ENCODE measurements around the gene CROCC2. TPM values are rescaled to one million over a fixed set of nuclear protein-coding genes. Genes with fewer than 3 reads are reported as not detected.

CROCC2 gene
- total and polyA plus RNA-seq, 3 experiments from 2014 or later = not detected

- H3K9me3 Mint-ChIP-seq = peaks cover 8 to 25% (median 21%) of the 10 kb centered on the region in 5 donors
- Histone ChIP-seq H3K27me3 (ENCODE audit: insufficient read depth, low read length, poor library complexity, severe bottlenecking) (no peaks in the 10 kb centered on the region), H3K4me1 (ENCODE audit: insufficient read depth, low read length) (no peaks in the 10 kb centered on the region), H3K9me3 (ENCODE audit: low read length) (no peaks in the 10 kb centered on the region), H3K36me3 (ENCODE audit: insufficient read depth, low read length) (no peaks in the 10 kb centered on the region), H3K4me3 (ENCODE audit: low read length) (no peak overlapping the region), H3K27ac (ENCODE audit: low read depth, low read length) (no peak overlapping the region)
- no peak overlapping the region for H3K4me3 Mint-ChIP-seq
- H3K27ac Mint-ChIP-seq = no peak overlapping the region
- peaks cover 1 to 8% of the 10 kb centered on the region in 2 donors for H3K27me3 Mint-ChIP-seq
- POLR2A ChIA-PET = no interaction called here
- H3K4me1 Mint-ChIP-seq = peaks cover 0 to 5% (median 0%) of the 10 kb centered on the region in 3 donors
- DNase-seq = no peak
- H3K36me3 Mint-ChIP-seq = peaks cover 1 to 15% (median 2%) of the 10 kb centered on the region in 3 donors
- CTCF ChIA-PET = no interaction called here
Observed at GRCh38 chr2:241030883-241031282, 124.7 kb downstream of the CROCC2 start.

GRCh38 chr2:241031436-241032165, 125.5 kb downstream of the CROCC2 start:
- ChIA-PET CTCF (no interaction called here), POLR2A (no interaction called here)
- Histone ChIP-seq H3K4me1 (ENCODE audit: insufficient read depth, low read length) (no peaks in the 10 kb centered on the region), H3K36me3 (ENCODE audit: insufficient read depth, low read length) (no peaks in the 10 kb centered on the region), H3K4me3 (ENCODE audit: low read length) (no peak overlapping the region), H3K27ac (ENCODE audit: low read depth, low read length) (no peak overlapping the region), H3K9me3 (ENCODE audit: low read length) (no peaks in the 10 kb centered on the region), H3K27me3 (ENCODE audit: insufficient read depth, low read length, poor library complexity, severe bottlenecking) (no peaks in the 10 kb centered on the region)
- no peak overlapping the region for H3K4me3 Mint-ChIP-seq
- H3K9me3 Mint-ChIP-seq = peaks cover 4 to 19% (median 16%) of the 10 kb centered on the region in 5 donors
- peaks cover 1 to 4% of the 10 kb centered on the region in 2 donors for H3K27me3 Mint-ChIP-seq
- H3K36me3 Mint-ChIP-seq = peaks cover 0 to 11% (median 1%) of the 10 kb centered on the region in 3 donors
- DNase-seq = no peak
- H3K27ac Mint-ChIP-seq = peak overlapping the region in 1 of 8 donors; percentile 76
- peaks cover 0 to 8% (median 2%) of the 10 kb centered on the region in 3 donors for H3K4me1 Mint-ChIP-seq

- peak overlapping the region in 6 of 8 donors; percentile 17 to 68 (median 40) for H3K27ac Mint-ChIP-seq
- DNase-seq = no peak
- H3K9me3 Mint-ChIP-seq = peaks cover 0 to 3% (median under 1%) of the 10 kb centered on the region in 5 donors
- Histone ChIP-seq H3K27ac (ENCODE audit: low read depth, low read length) (no peak overlapping the region), H3K36me3 (ENCODE audit: insufficient read depth, low read length) (no peaks in the 10 kb centered on the region), H3K4me1 (ENCODE audit: insufficient read depth, low read length) (peaks cover 14% of the 10 kb centered on the region), H3K9me3 (ENCODE audit: low read length) (no peaks in the 10 kb centered on the region), H3K27me3 (ENCODE audit: insufficient read depth, low read length, poor library complexity, severe bottlenecking) (no peaks in the 10 kb centered on the region), H3K4me3 (ENCODE audit: low read length) (no peak overlapping the region)
- ChIA-PET CTCF (no interaction called here), POLR2A (no interaction called here)
- H3K36me3 Mint-ChIP-seq = peaks cover 0 to 5% (median under 1%) of the 10 kb centered on the region in 3 donors
- peak overlapping the region in 3 of 7 donors; percentile 19 to 76 (median 66) for H3K4me3 Mint-ChIP-seq
- H3K4me1 Mint-ChIP-seq = peaks cover 8 to 26% (median 11%) of the 10 kb centered on the region in 3 donors
- H3K27me3 Mint-ChIP-seq = peaks cover 1 to 9% of the 10 kb centered on the region in 2 donors
Observed at GRCh38 chr2:241033336-241033987, 127.3 kb downstream of the CROCC2 start.

GRCh38 chr2:241033994-241034393, 127.9 kb downstream of the CROCC2 start:
- no peaks in the 10 kb centered on the region for H3K36me3 ChIP-seq (ENCODE audit: insufficient read depth, low read length)
- H3K4me3 ChIP-seq (ENCODE audit: low read length) = no peak overlapping the region
- ChIA-PET CTCF (no interaction called here), POLR2A (no interaction called here)
- Mint-ChIP-seq H3K4me3 (peak overlapping the region in 2 of 7 donors; percentile 19 to 66), H3K4me1 (peaks cover 8 to 26% (median 11%) of the 10 kb centered on the region in 3 donors), H3K9me3 (no peaks in the 10 kb centered on the region), H3K36me3 (peaks cover 0 to 5% (median 0%) of the 10 kb centered on the region in 3 donors), H3K27me3 (peaks cover 1 to 9% of the 10 kb centered on the region in 2 donors), H3K27ac (peak overlapping the region in 3 of 8 donors; percentile 17 to 68 (median 66))
- peaks cover 14% of the 10 kb centered on the region for H3K4me1 ChIP-seq (ENCODE audit: insufficient read depth, low read length)
- no peaks in the 10 kb centered on the region for H3K9me3 ChIP-seq (ENCODE audit: low read length)
- H3K27me3 ChIP-seq (ENCODE audit: insufficient read depth, low read length, poor library complexity, severe bottlenecking) = no peaks in the 10 kb centered on the region
- DNase-seq = no peak
- H3K27ac ChIP-seq (ENCODE audit: low read depth, low read length) = no peak overlapping the region

GRCh38 chr2:241034490-241035141, 128.5 kb downstream of the CROCC2 start:
- Mint-ChIP-seq H3K9me3 (no peaks in the 10 kb centered on the region), H3K4me3 (peak overlapping the region in 4 of 7 donors; percentile 28 to 82 (median 58)), H3K4me1 (peaks cover 8 to 30% (median 11%) of the 10 kb centered on the region in 3 donors), H3K27ac (peak overlapping the region in 4 of 8 donors; percentile 14 to 68 (median 32)), H3K36me3 (peaks cover 0 to 5% (median 0%) of the 10 kb centered on the region in 3 donors), H3K27me3 (peaks cover 1 to 9% of the 10 kb centered on the region in 2 donors)
- Histone ChIP-seq H3K4me1 (ENCODE audit: insufficient read depth, low read length) (peaks cover 14% of the 10 kb centered on the region), H3K9me3 (ENCODE audit: low read length) (no peaks in the 10 kb centered on the region), H3K36me3 (ENCODE audit: insufficient read depth, low read length) (no peaks in the 10 kb centered on the region), H3K27ac (ENCODE audit: low read depth, low read length) (no peak overlapping the region), H3K4me3 (ENCODE audit: low read length) (no peak overlapping the region), H3K27me3 (ENCODE audit: insufficient read depth, low read length, poor library complexity, severe bottlenecking) (no peaks in the 10 kb centered on the region)
- no peak for DNase-seq
- CTCF ChIA-PET = no interaction called here
- POLR2A ChIA-PET = no interaction called here

- peak; percentile 21 to 71 (median 50) for DNase-seq
- Mint-ChIP-seq H3K9me3 (no peaks in the 10 kb centered on the region), H3K27me3 (peaks cover 1 to 9% of the 10 kb centered on the region in 2 donors), H3K36me3 (peaks cover 0 to 5% (median 0%) of the 10 kb centered on the region in 3 donors), H3K4me3 (peak overlapping the region; percentile 23 to 85 (median 57)), H3K4me1 (peaks cover 8 to 32% (median 11%) of the 10 kb centered on the region in 3 donors), H3K27ac (peak overlapping the region in 4 of 8 donors; percentile 20 to 87 (median 64))
- H3K9me3 ChIP-seq (ENCODE audit: low read length) = no peaks in the 10 kb centered on the region
- H3K4me1 ChIP-seq (ENCODE audit: insufficient read depth, low read length) = peaks cover 14% of the 10 kb centered on the region
- H3K36me3 ChIP-seq (ENCODE audit: insufficient read depth, low read length) = no peaks in the 10 kb centered on the region
- ChIA-PET POLR2A (interaction anchor here (0.6 kb wide), 1 partner anchor 280 kb away, joined by 3 read pairs; no protein-coding TSS in a partner anchor), CTCF (no interaction called here)
- no peaks in the 10 kb centered on the region for H3K27me3 ChIP-seq (ENCODE audit: insufficient read depth, low read length, poor library complexity, severe bottlenecking)
- H3K27ac ChIP-seq (ENCODE audit: low read depth, low read length) = no peak overlapping the region
- H3K4me3 ChIP-seq (ENCODE audit: low read length) = no peak overlapping the region
Observed at GRCh38 chr2:241035142-241035817, 129.1 kb downstream of the CROCC2 start.

GRCh38 chr2:241035818-241036396, 129.8 kb downstream of the CROCC2 start:
- peaks cover 11 to 38% (median 14%) of the 10 kb centered on the region in 3 donors for H3K4me1 Mint-ChIP-seq
- peaks cover 14% of the 10 kb centered on the region for H3K4me1 ChIP-seq (ENCODE audit: insufficient read depth, low read length)
- peak overlapping the region in 6 of 8 donors; percentile 77 to 91 (median 90) for H3K27ac Mint-ChIP-seq
- no peaks in the 10 kb centered on the region for H3K9me3 Mint-ChIP-seq
- no peaks in the 10 kb centered on the region for H3K27me3 ChIP-seq (ENCODE audit: insufficient read depth, low read length, poor library complexity, severe bottlenecking)
- H3K27ac ChIP-seq (ENCODE audit: low read depth, low read length) = peak overlapping the region; percentile 43
- no peaks in the 10 kb centered on the region for H3K36me3 ChIP-seq (ENCODE audit: insufficient read depth, low read length)
- H3K4me3 Mint-ChIP-seq = peak overlapping the region; percentile 73 to 94 (median 85)
- ChIA-PET CTCF (no interaction called here), POLR2A (interaction anchor here (0.6 kb wide), 1 partner anchor 279 kb away, joined by 3 read pairs; no protein-coding TSS in a partner anchor)
- H3K9me3 ChIP-seq (ENCODE audit: low read length) = no peaks in the 10 kb centered on the region
- H3K4me3 ChIP-seq (ENCODE audit: low read length) = peak overlapping the region; percentile 65
- DNase-seq = peak in 4 of 5 donors; percentile 25 to 76 (median 60)
- H3K36me3 Mint-ChIP-seq = peaks cover 0 to 7% (median 0%) of the 10 kb centered on the region in 3 donors
- peaks cover 1 to 9% of the 10 kb centered on the region in 2 donors for H3K27me3 Mint-ChIP-seq

Data from CD8-positive, alpha-beta memory T cell (primary cell).